ENCODE data around the gene KREMEN2. TPM values are rescaled to one million over a fixed set of nuclear protein-coding genes. Genes with fewer than 3 reads are reported as not detected.
A peak's percentile ranks its signal among the peaks of the same experiment; 100 is the strongest.
"Not testable (repeated sequence)": the region's sequence is repeated elsewhere in the genome, so short reads cannot be mapped to it uniquely, and the experiment has no call there.

The KREMEN2 gene
- polyA plus RNA-seq, 3 donors = 0.09 TPM; not detected in 2

DNA sequence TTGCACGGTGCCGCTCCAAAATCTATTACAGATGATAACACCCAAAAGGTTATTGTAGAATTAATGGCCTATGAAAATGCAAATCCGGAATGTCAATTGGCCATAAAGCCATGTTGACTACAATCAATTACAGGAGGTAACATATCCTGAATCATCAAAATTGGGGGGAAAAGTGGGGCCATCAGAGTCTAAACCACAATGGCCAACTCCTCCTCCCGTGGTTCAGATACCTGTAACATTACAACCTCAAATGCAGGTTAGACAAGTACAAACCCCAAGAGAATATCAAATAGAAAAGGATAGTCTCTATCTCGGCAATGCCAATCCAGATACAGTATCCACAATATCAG, 37.5 kb upstream of the KREMEN2 start:
- Histone ChIP-seq H3K4me3 (replicated peaks in 1 of 3; ENCODE audit: low read depth in 2 of 3, low read length in 3 of 3) (peak overlapping the region in 1 of 3 experiments; percentile 31), H3K4me1 (ENCODE audit: control insufficient read depth in 1 of 2, insufficient read depth in 2 of 2, low read length in 2 of 2) (peaks cover 6 to 8% of the 10 kb centered on the region in 2 donors), H3K9ac (ENCODE audit: insufficient read depth, low read length, poor library complexity, severe bottlenecking) (no peak overlapping the region), H3K27me3 (ENCODE audit: control insufficient read depth in 2 of 2, insufficient read depth in 2 of 2, low read length in 2 of 2) (no peaks in the 10 kb centered on the region), H3K9me3 (replicated peaks in 1 of 2; ENCODE audit: control insufficient read depth in 1 of 2, insufficient read depth in 1 of 2, low read length in 2 of 2) (no peaks in the 10 kb centered on the region), H3K36me3 (replicated peaks in 1 of 2; ENCODE audit: control insufficient read depth in 1 of 2, insufficient read depth in 2 of 2, low read length in 2 of 2) (peaks cover 20 to 32% of the 10 kb centered on the region in 2 donors), H2AFZ (ENCODE audit: insufficient read depth, low read depth, low read length, poor library complexity, severe bottlenecking) (peak overlapping the region; percentile 56), H3K4me2 (replicated peaks; ENCODE audit: extremely low read depth, low read length, poor library complexity, severe bottlenecking) (peak overlapping the region; percentile 55), H4K20me1 (ENCODE audit: insufficient read depth, low read length) (peaks cover 6% of the 10 kb centered on the region), H3K79me2 (ENCODE audit: insufficient read depth, low read length) (no peaks in the 10 kb centered on the region), H3K27ac (ENCODE audit: low read depth in 1 of 2, low read length in 2 of 2) (no peak overlapping the region)
- Mint-ChIP-seq H3K4me3 (no peak overlapping the region), H3K36me3 (peaks cover 21 to 44% of the 10 kb centered on the region in 2 donors), H3K27ac (peak overlapping the region in 1 of 7 donors; percentile 43), H3K4me1 (peaks cover 8% of the 10 kb centered on the region), H3K9me3 (peaks cover 0 to 3% (median 0%) of the 10 kb centered on the region in 7 donors), H3K27me3 (ENCODE audit: low read depth in 3 of 3) (no peaks in the 10 kb centered on the region)
- TF ChIP-seq, protein P1, sequence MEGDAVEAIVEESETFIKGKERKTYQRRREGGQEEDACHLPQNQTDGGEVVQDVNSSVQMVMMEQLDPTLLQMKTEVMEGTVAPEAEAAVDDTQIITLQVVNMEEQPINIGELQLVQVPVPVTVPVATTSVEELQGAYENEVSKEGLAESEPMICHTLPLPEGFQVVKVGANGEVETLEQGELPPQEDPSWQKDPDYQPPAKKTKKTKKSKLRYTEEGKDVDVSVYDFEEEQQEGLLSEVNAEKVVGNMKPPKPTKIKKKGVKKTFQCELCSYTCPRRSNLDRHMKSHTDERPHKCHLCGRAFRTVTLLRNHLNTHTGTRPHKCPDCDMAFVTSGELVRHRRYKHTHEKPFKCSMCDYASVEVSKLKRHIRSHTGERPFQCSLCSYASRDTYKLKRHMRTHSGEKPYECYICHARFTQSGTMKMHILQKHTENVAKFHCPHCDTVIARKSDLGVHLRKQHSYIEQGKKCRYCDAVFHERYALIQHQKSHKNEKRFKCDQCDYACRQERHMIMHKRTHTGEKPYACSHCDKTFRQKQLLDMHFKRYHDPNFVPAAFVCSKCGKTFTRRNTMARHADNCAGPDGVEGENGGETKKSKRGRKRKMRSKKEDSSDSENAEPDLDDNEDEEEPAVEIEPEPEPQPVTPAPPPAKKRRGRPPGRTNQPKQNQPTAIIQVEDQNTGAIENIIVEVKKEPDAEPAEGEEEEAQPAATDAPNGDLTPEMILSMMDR (IDR thresholded peaks at IDR 0.05) = no peak
- intact Hi-C loops (cut with micrococcal nuclease) = loop anchor here in 1 of 2 donors (2.0 kb wide), 1 partner anchor 88 kb away; no protein-coding TSS in a partner anchor
- WGBS (ENCODE audit: insufficient coverage) = 17% methylated on average over 1 of the region's 5 CpGs
- DNase-seq = no peak

DNA sequence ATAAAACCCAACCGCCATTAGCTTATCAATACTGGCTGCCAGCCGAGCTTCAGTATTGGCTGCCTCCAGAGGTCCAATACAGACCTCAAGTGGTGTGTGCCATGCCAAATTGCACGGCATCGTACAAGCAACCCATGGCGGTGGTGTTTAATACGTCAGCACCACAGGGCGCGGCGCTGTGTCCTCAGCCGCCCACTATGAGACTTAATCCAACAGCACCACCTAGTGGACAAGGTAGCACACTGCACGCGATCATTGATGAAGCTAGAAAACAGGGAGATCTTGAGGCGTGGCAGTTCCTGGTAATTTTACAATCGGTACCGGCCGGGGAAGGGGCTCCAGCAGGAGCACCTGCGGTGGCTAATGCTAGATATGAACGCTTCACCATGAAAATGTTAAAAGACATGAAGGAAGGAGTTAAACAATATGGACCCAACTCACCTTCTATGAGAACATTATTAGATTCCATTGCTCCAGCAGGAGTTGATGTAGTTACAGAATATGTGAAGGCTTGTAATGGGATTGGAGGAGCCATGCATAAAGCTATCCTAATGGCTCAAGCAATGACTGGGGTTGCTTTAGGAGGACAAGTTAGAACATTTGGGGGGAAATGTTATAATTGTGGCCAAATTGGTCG, 36.9 kb upstream of the KREMEN2 start:
- Histone ChIP-seq H3K9ac (ENCODE audit: insufficient read depth, low read length, poor library complexity, severe bottlenecking) (no peak overlapping the region), H3K9me3 (replicated peaks in 1 of 2; ENCODE audit: control insufficient read depth in 1 of 2, insufficient read depth in 1 of 2, low read length in 2 of 2) (no peaks in the 10 kb centered on the region), H3K4me3 (replicated peaks in 1 of 3; ENCODE audit: low read depth in 2 of 3, low read length in 3 of 3) (peak overlapping the region in 1 of 3 experiments; percentile 31), H3K4me1 (ENCODE audit: control insufficient read depth in 1 of 2, insufficient read depth in 2 of 2, low read length in 2 of 2) (peaks cover 6 to 8% of the 10 kb centered on the region in 2 donors), H4K20me1 (ENCODE audit: insufficient read depth, low read length) (peaks cover 6% of the 10 kb centered on the region), H3K27me3 (ENCODE audit: control insufficient read depth in 2 of 2, insufficient read depth in 2 of 2, low read length in 2 of 2) (no peaks in the 10 kb centered on the region), H3K36me3 (replicated peaks in 1 of 2; ENCODE audit: control insufficient read depth in 1 of 2, insufficient read depth in 2 of 2, low read length in 2 of 2) (peaks cover 17 to 27% of the 10 kb centered on the region in 2 donors), H3K79me2 (ENCODE audit: insufficient read depth, low read length) (no peaks in the 10 kb centered on the region), H3K27ac (ENCODE audit: low read depth in 1 of 2, low read length in 2 of 2) (no peak overlapping the region), H3K4me2 (replicated peaks; ENCODE audit: extremely low read depth, low read length, poor library complexity, severe bottlenecking) (peak overlapping the region; percentile 55), H2AFZ (ENCODE audit: insufficient read depth, low read depth, low read length, poor library complexity, severe bottlenecking) (peak overlapping the region; percentile 56)
- peak; percentile 86 to 92 (median 90) for DNase-seq
- Mint-ChIP-seq H3K27ac (peak overlapping the region in 3 of 7 donors; percentile 9 to 82 (median 43)), H3K4me1 (peaks cover 8% of the 10 kb centered on the region), H3K4me3 (no peak overlapping the region), H3K27me3 (ENCODE audit: low read depth in 3 of 3) (no peaks in the 10 kb centered on the region), H3K9me3 (peaks cover 0 to 3% (median 0%) of the 10 kb centered on the region in 7 donors), H3K36me3 (peaks cover 16 to 40% of the 10 kb centered on the region in 2 donors)
- WGBS (ENCODE audit: insufficient coverage) = 5% methylated on average over 15 of the region's 19 CpGs
- TF ChIP-seq, protein P1 (IDR thresholded peaks at IDR 0.05) = peak; percentile 95
- intact Hi-C loops (cut with micrococcal nuclease) = loop anchor here in 1 of 2 donors (2.0 kb wide), 1 partner anchor 88 kb away; no protein-coding TSS in a partner anchor

DNA sequence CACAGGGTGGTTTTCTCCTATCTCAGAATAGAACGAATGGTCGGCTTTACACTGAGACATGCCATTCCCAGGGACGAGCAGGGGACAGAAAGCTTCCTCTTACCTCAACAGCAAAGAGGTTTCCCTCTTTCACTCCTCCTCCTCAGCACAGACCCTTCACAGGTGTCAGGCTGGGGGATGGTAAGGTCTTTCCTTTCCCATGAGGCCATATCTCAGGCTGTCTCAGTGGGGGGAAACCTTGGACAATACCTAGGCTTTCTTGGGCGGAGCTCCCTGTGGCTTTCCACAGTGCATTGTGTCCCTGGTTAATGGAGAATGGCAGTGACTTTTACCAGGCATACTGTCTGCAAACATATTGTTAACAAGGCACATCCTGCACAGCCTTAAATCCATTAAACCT, 35.9 kb upstream of the KREMEN2 start:
- H3K36me3 Mint-ChIP-seq = peaks cover 16 to 41% of the 10 kb centered on the region in 2 donors
- WGBS (ENCODE audit: insufficient coverage) = 90% methylated on average over 2 of the region's 4 CpGs
- H3K27ac ChIP-seq (ENCODE audit: low read depth in 1 of 2, low read length in 2 of 2); intact Hi-C loops (cut with micrococcal nuclease); H3K9ac ChIP-seq (ENCODE audit: insufficient read depth, low read length, poor library complexity, severe bottlenecking); H3K4me3 Mint-ChIP-seq; H3K4me1 Mint-ChIP-seq; H3K27me3 ChIP-seq (ENCODE audit: control insufficient read depth in 2 of 2, insufficient read depth in 2 of 2, low read length in 2 of 2); H3K27me3 Mint-ChIP-seq (ENCODE audit: low read depth in 3 of 3); H3K79me2 ChIP-seq (ENCODE audit: insufficient read depth, low read length); H3K4me3 ChIP-seq (replicated peaks in 1 of 3; ENCODE audit: low read depth in 2 of 3, low read length in 3 of 3); H4K20me1 ChIP-seq (ENCODE audit: insufficient read depth, low read length); H3K4me1 ChIP-seq (ENCODE audit: control insufficient read depth in 1 of 2, insufficient read depth in 2 of 2, low read length in 2 of 2); H3K4me2 ChIP-seq (replicated peaks; ENCODE audit: extremely low read depth, low read length, poor library complexity, severe bottlenecking); DNase-seq; H2AFZ ChIP-seq (ENCODE audit: insufficient read depth, low read depth, low read length, poor library complexity, severe bottlenecking); H3K27ac Mint-ChIP-seq; H3K9me3 ChIP-seq (replicated peaks in 1 of 2; ENCODE audit: control insufficient read depth in 1 of 2, insufficient read depth in 1 of 2, low read length in 2 of 2); H3K9me3 Mint-ChIP-seq: not testable (repeated sequence)
- H3K36me3 ChIP-seq (replicated peaks in 1 of 2; ENCODE audit: control insufficient read depth in 1 of 2, insufficient read depth in 2 of 2, low read length in 2 of 2) = peaks cover 14 to 24% of the 10 kb centered on the region in 2 donors
